Caco-2 (cell line): ENCODE data around the gene HES3. TPM values are rescaled to one million over a fixed set of nuclear protein-coding genes. Genes with fewer than 3 reads are reported as not detected.

ENCODE experiments used
- BruUV-seq: library from RNA; stranded (reverse); fragments of 400-500 nt; replicated peaks from 2 replicates; lab custom pipeline; 2021; lab: Mats Ljungman, UMichigan
- CTCF ChIA-PET: fragments of 300-600 bp; sonication (Branson Sonifier 250); formaldehyde crosslinking; loops from one replicate; lab custom pipeline; 2022; ENCODE audit warnings: antibody characterized with exemption; lab: Charles Lee
- POLR2A ChIA-PET: fragments of 300-600 bp; sonication (Branson Sonifier 250); formaldehyde crosslinking; loops from one replicate; lab custom pipeline; 2022; ENCODE audit warnings: antibody characterized with exemption; lab: Charles Lee
- DNase-seq, 2 experiments: peaks; one replicate each; pipeline versions ENCODE4 v3.0.0 to v3.0.0-alpha.2; 2020 to 2022
- H3K27me3 ChIP-seq: replicated peaks from 2 replicates; pipeline ENCODE4 v1.6.0; 2011; ENCODE audit warnings: low read length; ENCODE audit not compliant: control insufficient read depth, insufficient read depth
- H3K36me3 ChIP-seq: 2 replicates; pipeline ENCODE4 v1.5.1; 2011; ENCODE audit warnings: low read length; ENCODE audit not compliant: control insufficient read depth, insufficient read depth
- H3K4me1 ChIP-seq: fragments of 250-450 bp; sonication (Bioruptor Pico); 2 replicates; pipeline ENCODE4 v1.5.1; 2020; ENCODE audit warnings: mild to moderate bottlenecking
- H3K4me3 ChIP-seq: 2 replicates; pipeline ENCODE4 v1.5.1; 2011; ENCODE audit warnings: low read depth, mild to moderate bottlenecking, control low read depth, low read length
- H3K9me3 ChIP-seq: fragments of 250-450 bp; sonication (Bioruptor Pico); 2 replicates; pipeline ENCODE4 v1.5.1; 2020; ENCODE audit warnings: mild to moderate bottlenecking, moderate library complexity
- H3K27ac Mint-ChIP-seq: one replicate; pipeline ENCODE4 v1.8.0; 2022; ENCODE audit warnings: mixed read lengths; ENCODE audit not compliant: unreplicated experiment
- H3K27me3 Mint-ChIP-seq: one replicate; pipeline ENCODE4 v1.8.0; 2022; ENCODE audit warnings: mixed read lengths; ENCODE audit not compliant: insufficient read depth, unreplicated experiment
- H3K36me3 Mint-ChIP-seq: one replicate; pipeline ENCODE4 v1.8.0; 2022; ENCODE audit warnings: mild to moderate bottlenecking, mixed read lengths; ENCODE audit not compliant: insufficient read depth, unreplicated experiment
- H3K4me1 Mint-ChIP-seq: one replicate; pipeline ENCODE4 v1.8.0; 2022; ENCODE audit warnings: low read depth, mixed read lengths; ENCODE audit not compliant: unreplicated experiment
- H3K4me3 Mint-ChIP-seq: one replicate; pipeline ENCODE4 v1.8.0; 2022; ENCODE audit warnings: mild to moderate bottlenecking, moderate library complexity, mixed read lengths; ENCODE audit not compliant: unreplicated experiment
- H3K9me3 Mint-ChIP-seq: one replicate; pipeline ENCODE4 v1.8.0; 2022; ENCODE audit warnings: mixed read lengths; ENCODE audit not compliant: unreplicated experiment
- intact Hi-C: fragments of 100-400 bp; cut with micrococcal nuclease; formaldehyde crosslinking; loops from one replicate; pipeline ENCODE4 v1.10.0; 2022; ENCODE audit not compliant: unreplicated experiment
- total RNA-seq: library from RNA; stranded (reverse); gene quantifications from 2 replicates; pipeline ENCODE4 v1.2.3, GENCODE V29; 2022
- TF ChIP-seq, protein P1 (sequence below), 2 experiments: fragments of 200-600 bp in 1 of 2; IDR thresholded peaks; 1 replicate in 1 of 2; 2 replicates in 1 of 2; pipeline versions ENCODE4 v1.5.1 to v1.8.0; 2011 to 2022; ENCODE audit warnings: antibody characterized with exemption in 1 of 2, control low read depth in 1 of 2, inconsistent platforms in 1 of 2, low read depth in 1 of 2, low read length in 1 of 2, mild to moderate bottlenecking in 1 of 2, moderate library complexity in 1 of 2; ENCODE audit not compliant: insufficient read depth in 1 of 2, severe bottlenecking in 1 of 2, unreplicated experiment in 1 of 2

Gene HES3
- total RNA-seq, 1 experiment from 2014 or later = not detected

GRCh38 chr1:6259491-6260362, 15.7 kb downstream of the HES3 start:
- H3K27me3 ChIP-seq = no peaks in the 10 kb centered on the region
- H3K4me3 ChIP-seq = peak overlapping the region; percentile 57
- DNase-seq = peak; percentile 85 to 89
- no peaks in the 10 kb centered on the region for H3K9me3 Mint-ChIP-seq
- no peak overlapping the region for H3K27ac Mint-ChIP-seq
- no peaks in the 10 kb centered on the region for H3K9me3 ChIP-seq
- peaks cover 16% of the 10 kb centered on the region for H3K36me3 Mint-ChIP-seq
- CTCF ChIA-PET = interaction anchor here (0.9 to 1.0 kb wide), 2 partner anchors 13 to 181 kb away, joined by 3 to 4 read pairs; no protein-coding TSS in a partner anchor
- H3K36me3 ChIP-seq = no peaks in the 10 kb centered on the region
- no peaks in the 10 kb centered on the region for H3K27me3 Mint-ChIP-seq
- H3K4me1 ChIP-seq = no peaks in the 10 kb centered on the region
- H3K4me1 Mint-ChIP-seq = no peaks in the 10 kb centered on the region
- intact Hi-C loops = no loop called here
- POLR2A ChIA-PET = interaction anchor here (0.8 kb wide), 1 partner anchor 76 kb away, joined by 6 read pairs; no protein-coding TSS in a partner anchor
- H3K4me3 Mint-ChIP-seq = peak overlapping the region; percentile 57
- no TSS peak for BruUV-seq
- TF ChIP-seq, protein P1, sequence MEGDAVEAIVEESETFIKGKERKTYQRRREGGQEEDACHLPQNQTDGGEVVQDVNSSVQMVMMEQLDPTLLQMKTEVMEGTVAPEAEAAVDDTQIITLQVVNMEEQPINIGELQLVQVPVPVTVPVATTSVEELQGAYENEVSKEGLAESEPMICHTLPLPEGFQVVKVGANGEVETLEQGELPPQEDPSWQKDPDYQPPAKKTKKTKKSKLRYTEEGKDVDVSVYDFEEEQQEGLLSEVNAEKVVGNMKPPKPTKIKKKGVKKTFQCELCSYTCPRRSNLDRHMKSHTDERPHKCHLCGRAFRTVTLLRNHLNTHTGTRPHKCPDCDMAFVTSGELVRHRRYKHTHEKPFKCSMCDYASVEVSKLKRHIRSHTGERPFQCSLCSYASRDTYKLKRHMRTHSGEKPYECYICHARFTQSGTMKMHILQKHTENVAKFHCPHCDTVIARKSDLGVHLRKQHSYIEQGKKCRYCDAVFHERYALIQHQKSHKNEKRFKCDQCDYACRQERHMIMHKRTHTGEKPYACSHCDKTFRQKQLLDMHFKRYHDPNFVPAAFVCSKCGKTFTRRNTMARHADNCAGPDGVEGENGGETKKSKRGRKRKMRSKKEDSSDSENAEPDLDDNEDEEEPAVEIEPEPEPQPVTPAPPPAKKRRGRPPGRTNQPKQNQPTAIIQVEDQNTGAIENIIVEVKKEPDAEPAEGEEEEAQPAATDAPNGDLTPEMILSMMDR (IDR thresholded peaks at IDR 0.05; ENCODE audit: insufficient read depth in 1 of 2, low read depth in 1 of 2, low read length in 1 of 2, severe bottlenecking in 1 of 2, unreplicated experiment in 1 of 2) = no peak

DNA sequence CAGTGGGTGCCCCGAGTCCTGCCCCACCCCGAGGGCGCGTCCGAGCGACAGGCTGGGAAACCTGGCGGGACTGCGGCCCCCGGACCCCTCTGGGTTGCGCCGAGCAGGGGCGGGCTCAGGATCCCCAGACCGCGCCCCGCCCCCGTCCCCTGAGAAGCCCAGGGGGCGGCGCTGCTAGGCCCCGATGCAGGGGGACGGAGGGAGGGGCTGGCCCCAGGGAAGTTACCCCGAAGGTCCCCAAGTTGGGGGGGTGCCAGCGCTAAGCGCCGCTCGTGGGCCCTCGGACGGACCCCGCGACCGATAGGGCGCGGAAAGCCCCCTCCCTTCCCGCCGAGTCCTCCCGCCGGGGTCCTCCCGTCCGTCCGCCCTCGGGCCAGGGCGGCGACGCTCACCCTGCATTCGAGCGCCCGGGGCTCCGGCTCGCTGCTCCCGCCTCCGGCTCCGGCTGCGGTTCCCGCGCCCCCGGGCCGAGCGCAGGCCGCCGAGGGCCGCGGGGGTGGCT, 16.5 kb downstream of the HES3 start:
- POLR2A ChIA-PET = no interaction called here
- Mint-ChIP-seq H3K36me3 (peaks cover 21% of the 10 kb centered on the region), H3K4me3 (peak overlapping the region; percentile 57), H3K9me3 (no peaks in the 10 kb centered on the region), H3K27me3 (no peaks in the 10 kb centered on the region), H3K27ac (no peak overlapping the region), H3K4me1 (no peaks in the 10 kb centered on the region)
- CTCF ChIA-PET = interaction anchor here (0.9 to 1.0 kb wide), 2 partner anchors 13 to 181 kb away, joined by 3 to 4 read pairs; no protein-coding TSS in a partner anchor
- no peaks in the 10 kb centered on the region for H3K4me1 ChIP-seq
- intact Hi-C loops = no loop called here
- H3K27me3 ChIP-seq = no peaks in the 10 kb centered on the region
- no peaks in the 10 kb centered on the region for H3K9me3 ChIP-seq
- peak in 1 of 2 experiments; percentile 47 for DNase-seq
- H3K4me3 ChIP-seq = peak overlapping the region; percentile 57
- BruUV-seq = no TSS peak
- TF ChIP-seq, protein P1 (IDR thresholded peaks at IDR 0.05; ENCODE audit: insufficient read depth in 1 of 2, low read depth in 1 of 2, low read length in 1 of 2, severe bottlenecking in 1 of 2, unreplicated experiment in 1 of 2) = no peak
- H3K36me3 ChIP-seq = no peaks in the 10 kb centered on the region

- no peak within 1 kb of the TSS for H3K27ac Mint-ChIP-seq
- DNase-seq = peak in 1 of 2 experiments; percentile 52
- no peaks in the 10 kb centered on the region for H3K4me1 Mint-ChIP-seq
- H3K4me3 Mint-ChIP-seq = peak within 1 kb of the TSS; percentile 57
- no peaks in the 10 kb centered on the region for H3K9me3 ChIP-seq
- H3K27me3 Mint-ChIP-seq = no peaks in the 10 kb centered on the region
- H3K36me3 Mint-ChIP-seq = peaks cover 21% of the 10 kb centered on the region
- POLR2A ChIA-PET = no interaction called here
- TF ChIP-seq, protein P1 (IDR thresholded peaks at IDR 0.05; ENCODE audit: insufficient read depth in 1 of 2, low read depth in 1 of 2, low read length in 1 of 2, severe bottlenecking in 1 of 2, unreplicated experiment in 1 of 2) = no peak
- no peaks in the 10 kb centered on the region for H3K27me3 ChIP-seq
- CTCF ChIA-PET = interaction anchor here (0.6 to 0.9 kb wide), 3 partner anchors 11 to 25 kb away, joined by 4 to 5 read pairs (median 4); no protein-coding TSS in a partner anchor
- H3K36me3 ChIP-seq = no peaks in the 10 kb centered on the region
- no peaks in the 10 kb centered on the region for H3K9me3 Mint-ChIP-seq
- no TSS peak for BruUV-seq
- H3K4me3 ChIP-seq = peak within 1 kb of the TSS; percentile 57
- intact Hi-C loops = no loop called here
- no peaks in the 10 kb centered on the region for H3K4me1 ChIP-seq
These were observed 17.1 kb downstream of the HES3 start, which contains the start of gene GPR153 for GRCh38 chr1:6260961-6261614. TSS of gene GPR153 (minus strand) at chr1:6261098. CDS start at chr1:6254905, 6,193 bp downstream.
